Cerebellar nuclear complex (tissue), 1 donor: Measurements from ENCODE around the gene RBP5.

Source experiments
- DNase-seq, 2 experiments: peaks; one replicate each; lab custom pipeline; 2025; lab: John Stamatoyannopoulos, UW

RBP5 gene

DNA sequence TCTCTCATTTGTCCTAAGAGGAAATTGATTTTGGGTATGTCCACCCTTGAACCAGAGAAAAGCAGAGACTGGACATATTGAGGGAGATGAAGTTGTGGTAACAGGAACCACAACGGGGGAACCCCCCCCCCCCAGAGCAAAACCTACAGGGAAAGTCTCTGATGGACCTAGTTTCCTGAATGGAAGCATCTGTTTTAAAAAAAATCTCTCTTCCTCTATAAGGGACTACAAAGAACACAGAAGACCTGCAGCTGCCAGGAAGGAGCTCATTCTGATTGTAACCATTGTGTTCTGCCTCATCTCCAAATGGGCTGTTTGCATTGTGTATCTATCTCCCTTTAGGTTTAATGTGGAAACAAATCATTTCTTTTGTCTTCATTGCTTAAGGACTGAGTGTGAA, 54.7 kb downstream of the RBP5 start:
- DNase-seq, result no peak
